GM19328 (cell line): ENCODE data around the gene CCDC172.
"Not testable (repeated sequence)": the region's sequence is repeated elsewhere in the genome, so short reads cannot be mapped to it uniquely, and the experiment has no call there.

Experiments
- ATAC-seq: cut with Tn5 transposase; IDR thresholded peaks from one replicate; pipeline ENCODE4 v1.9.1; 2021; ENCODE audit warnings: mild to moderate bottlenecking, moderate library complexity; ENCODE audit not compliant: unreplicated experiment

Gene CCDC172

DNA sequence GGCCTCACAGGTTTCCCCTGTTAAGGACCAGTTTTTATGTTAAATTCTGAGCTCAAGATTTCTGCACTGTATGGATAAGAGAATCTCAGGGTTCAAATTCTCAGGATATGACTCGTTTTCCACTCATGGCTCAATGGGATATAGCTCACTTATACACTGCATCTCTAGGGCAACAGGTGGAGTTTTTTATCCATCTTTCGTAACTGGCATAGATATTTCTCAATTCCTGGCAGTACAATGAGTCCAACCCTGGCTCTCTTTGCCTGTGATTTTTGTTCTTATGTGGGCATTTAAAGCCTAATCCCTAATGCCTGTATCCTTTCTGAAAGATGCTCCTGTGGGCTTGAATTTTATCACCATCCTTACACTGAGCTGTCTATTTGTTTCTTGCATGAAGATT lies 7.6 kb downstream of the CCDC172 start:
- no peak for ATAC-seq

DNA sequence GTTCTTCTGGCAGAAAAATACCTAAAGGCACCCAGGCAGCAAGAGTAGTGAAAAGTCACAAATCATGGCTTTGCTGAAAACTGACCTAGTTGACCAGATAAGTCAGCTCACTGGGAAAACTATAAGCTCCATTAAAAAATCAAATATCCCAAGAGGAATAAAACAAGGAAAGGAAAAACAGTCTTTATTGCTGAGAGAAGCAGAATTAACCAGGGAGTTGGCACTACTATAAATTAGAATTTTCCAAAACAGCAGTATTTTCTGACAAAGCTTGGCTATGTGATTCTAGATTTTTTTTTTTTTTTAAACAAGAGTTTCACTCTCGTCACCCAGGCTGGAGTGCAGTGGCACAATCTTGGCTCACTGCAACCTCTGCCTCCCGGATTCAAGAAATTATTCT lies 12.6 kb downstream of the CCDC172 start:
- no peak for ATAC-seq

DNA sequence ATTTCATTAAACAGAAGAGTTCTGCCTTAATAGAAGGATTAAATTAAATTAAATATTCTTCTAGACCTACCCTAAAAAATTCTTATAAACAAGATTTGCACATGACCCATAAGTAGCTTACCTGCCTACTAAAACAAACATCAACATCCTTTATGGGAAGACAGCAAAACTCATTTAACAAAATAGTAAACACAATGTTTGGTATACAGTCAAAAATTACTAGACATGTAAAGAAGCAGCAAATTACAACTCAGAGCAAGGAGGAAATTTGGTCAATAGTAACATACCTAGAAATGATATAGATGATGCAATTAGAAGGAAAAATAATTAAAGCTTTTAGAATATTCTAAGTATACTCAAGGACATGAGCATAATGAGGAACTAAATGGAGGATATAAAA lies 27.9 kb downstream of the CCDC172 start:
- ATAC-seq = no peak

GRCh38 chr10:116353817-116354216 lies 29.6 kb downstream of the CCDC172 start:
- ATAC-seq = no peak

- no peak for ATAC-seq
Observed at GRCh38 chr10:116355341-116355740, 31.1 kb downstream of the CCDC172 start.

- no peak for ATAC-seq
Observed at GRCh38 chr10:116356833-116357232, 32.6 kb downstream of the CCDC172 start.

DNA sequence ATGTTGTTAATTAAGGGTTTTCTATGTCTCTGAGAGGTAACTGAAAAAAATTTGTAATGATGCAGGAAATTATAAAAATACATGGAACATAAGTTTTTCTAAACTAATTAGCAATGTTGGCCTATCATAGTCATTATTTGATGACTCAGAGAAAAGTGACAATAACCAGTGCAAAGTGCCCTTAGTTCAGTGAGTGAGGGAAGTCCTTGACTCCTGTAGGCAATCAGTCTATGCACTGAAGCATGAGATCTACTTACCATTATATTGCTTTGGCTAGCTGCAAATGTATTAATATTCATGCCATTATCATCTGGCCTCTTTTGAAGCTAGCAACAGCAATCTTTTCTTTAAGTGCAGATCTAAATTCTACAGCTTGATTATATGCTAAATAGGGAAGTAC lies 40.6 kb downstream of the CCDC172 start:
- ATAC-seq = no peak

- no peak for ATAC-seq
Observed at GRCh38 chr10:116371737-116372136, 47.5 kb downstream of the CCDC172 start.

DNA sequence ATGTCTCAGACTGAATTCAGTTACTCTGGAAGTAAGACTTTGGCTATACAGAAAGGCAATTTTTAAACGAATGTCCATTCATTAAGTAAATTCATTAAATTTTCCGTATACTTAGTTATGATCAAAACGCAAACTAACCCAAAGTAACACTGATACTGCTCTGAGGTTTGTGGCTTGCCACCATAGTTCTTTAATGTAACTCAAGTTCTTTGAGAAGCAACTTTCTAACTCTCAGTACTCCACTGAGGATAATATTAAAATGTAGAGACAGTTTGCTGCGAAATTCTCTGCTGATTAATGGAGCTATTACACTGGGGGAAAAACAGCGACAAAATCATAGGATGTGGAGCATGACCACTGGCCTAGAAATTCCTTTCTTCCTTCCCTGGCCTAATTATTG lies 58.0 kb downstream of the CCDC172 start:
- no peak for ATAC-seq

DNA sequence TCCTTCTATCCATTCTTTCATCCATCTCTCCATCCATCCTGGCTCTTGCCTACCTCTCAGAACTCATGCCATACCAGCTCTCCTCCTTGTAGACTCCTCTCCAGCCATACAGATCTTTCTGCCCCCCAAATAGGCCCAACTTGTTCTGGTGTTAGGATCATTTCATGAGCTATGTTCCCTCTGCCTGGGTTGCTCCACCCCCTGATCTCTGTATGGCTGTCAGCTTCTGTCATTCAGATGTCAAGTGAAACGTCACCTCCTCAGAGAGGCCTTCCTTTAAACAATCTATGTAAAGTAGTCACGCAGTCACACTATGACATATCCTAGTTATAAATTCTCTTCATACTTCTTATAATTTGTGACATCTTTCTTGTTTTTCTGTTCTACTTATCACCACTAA lies 61.1 kb downstream of the CCDC172 start:
- no peak for ATAC-seq

DNA sequence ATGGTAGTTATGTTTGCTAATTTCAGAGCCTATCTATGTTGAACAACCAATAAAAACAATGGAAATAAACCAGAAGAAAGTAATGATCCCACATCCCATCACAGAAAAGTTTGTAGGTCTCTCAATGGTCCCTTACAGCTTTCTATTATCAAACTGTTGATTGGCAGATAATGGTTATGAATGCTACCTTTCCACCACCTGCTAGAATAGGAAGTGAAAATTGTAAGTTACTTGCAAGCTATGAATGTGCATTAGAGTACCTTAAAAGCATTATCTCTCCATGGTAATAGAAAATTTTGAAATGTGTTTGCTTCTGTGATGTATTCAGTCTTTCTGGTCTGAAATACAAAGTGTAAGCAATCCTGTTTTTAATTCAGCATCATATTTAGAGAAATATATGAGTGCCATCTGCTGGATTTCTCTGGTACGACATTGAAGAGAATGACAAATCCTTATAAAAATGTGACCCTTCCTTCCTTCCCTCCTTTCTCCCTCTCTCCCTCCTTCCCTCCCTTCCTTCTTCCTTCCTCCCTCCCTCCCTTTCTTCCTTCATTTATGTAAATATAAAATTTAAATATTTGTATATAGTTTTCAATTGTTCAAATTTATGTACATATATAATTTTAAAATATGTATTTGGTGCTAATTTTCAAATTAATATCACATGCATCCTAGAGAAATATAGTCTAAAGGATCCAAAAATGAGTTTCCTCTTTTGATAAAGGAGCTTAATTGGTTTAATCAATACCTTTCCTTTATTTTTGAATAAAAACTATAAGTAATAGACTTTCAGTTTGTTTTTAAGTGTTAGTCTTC lies 62.0 kb downstream of the CCDC172 start:
- no peak for ATAC-seq

- ATAC-seq = not testable (repeated sequence)
Observed at GRCh38 chr10:116393246-116393831, 69.1 kb downstream of the CCDC172 start.

DNA sequence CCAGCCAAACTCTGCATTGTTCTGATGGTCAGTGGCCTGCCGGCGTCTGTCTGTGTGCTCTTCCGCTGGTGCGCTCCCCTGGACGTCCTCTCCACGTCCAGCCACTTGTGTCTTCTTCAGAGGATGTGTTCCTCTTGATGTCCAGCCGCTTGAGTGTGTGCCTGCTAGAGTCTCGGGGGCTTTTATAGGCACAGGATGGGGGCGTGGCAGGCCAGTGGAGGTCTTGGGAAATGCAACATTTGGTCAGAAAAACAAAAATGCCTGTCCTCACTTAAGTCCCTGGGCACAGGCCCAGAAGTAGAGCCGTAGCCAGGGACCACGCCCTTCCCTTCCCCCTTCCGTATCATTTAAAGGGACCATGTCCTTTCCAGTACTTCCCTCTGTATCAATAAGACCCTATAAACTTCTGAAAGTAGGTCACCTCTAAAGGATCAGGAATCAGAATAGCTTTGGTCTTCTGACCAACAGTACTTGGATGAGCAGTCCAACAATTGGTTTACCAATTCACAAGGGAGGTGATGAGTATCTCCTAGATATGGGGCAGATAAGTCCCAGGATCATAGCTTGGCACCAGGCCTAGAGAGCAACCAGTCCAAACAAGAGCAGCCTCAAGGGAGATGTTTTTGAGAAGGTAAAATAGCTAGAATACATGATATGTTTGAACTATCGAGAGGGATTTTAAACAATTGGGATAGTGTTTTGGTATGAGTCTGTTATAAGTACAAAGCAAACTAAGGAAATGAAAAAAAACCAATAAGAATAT lies 71.2 kb downstream of the CCDC172 start:
- ATAC-seq = no peak

DNA sequence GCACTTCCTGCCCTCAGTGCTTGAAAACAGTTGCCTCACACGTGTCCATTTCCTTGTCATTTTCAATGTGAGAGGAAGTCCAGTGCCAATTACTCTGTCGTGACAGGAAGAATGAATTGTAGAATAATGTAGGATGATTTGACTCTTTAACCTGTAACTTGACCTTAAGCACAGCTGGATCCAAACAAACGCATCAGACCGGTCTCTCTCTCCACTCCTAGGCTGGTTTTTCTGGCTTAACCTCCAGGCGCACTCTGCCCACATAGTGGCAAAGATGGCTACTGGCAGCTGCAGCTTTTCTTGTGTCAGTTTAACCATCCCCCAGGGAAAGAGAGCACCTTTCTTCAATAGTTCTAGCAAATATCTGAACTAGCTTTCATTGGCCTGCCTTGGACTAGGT lies 74.0 kb downstream of the CCDC172 start:
- ATAC-seq = no peak

GRCh38 chr10:116402858-116403257 lies 78.6 kb downstream of the CCDC172 start:
- ATAC-seq = no peak

DNA sequence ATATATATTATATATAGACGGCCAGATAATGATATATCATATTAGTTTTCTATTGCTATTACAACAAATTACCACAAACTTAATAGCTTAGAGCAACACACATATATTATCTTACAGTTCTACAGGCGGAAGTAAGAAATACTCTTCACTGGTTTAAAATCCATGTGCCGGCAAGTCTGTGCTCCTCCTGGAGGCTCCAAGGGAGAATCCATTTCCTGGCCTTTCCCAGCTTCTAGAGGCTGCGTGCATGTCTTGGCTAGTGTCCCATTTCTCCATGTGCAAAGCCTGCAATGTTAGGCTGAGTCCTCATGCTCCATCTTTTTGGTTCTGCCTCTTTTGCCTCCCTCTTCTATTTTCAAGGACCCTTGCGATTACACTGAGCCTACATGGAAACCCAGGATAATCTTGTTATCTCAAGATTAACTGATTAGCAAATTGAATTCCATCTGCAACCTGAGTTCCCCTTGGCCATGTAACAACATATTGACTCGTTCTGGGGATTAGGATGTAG lies 79.5 kb downstream of the CCDC172 start:
- ATAC-seq = no peak

- ATAC-seq = no peak
Observed at GRCh38 chr10:116408719-116409118, 84.5 kb downstream of the CCDC172 start.

- ATAC-seq = no peak
Observed at GRCh38 chr10:116410351-116410750, 86.1 kb downstream of the CCDC172 start.

- ATAC-seq = no peak
Observed at GRCh38 chr10:116417821-116418220, 93.6 kb downstream of the CCDC172 start.

- no peak for ATAC-seq
Observed at GRCh38 chr10:116418389-116418788, 94.1 kb downstream of the CCDC172 start.

DNA sequence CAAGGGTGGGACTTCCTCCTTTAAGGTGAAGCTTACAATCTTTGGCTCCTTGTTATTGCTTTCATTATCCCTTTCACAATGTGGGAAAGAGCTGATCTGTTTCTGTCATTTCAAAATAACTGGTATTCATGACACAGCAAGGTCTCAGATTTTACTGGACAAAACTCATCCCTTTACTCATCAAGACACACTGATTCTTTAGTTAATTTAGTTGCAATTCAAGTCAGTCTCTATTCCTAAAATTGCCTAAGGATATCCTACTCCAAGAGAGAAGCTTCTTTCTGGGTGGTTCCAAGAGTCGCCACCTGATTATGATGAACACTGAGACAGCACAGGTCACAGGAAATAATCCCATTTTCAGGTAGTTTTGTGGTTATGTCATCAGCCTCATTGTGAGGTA lies 97.6 kb downstream of the CCDC172 start:
- no peak for ATAC-seq

DNA sequence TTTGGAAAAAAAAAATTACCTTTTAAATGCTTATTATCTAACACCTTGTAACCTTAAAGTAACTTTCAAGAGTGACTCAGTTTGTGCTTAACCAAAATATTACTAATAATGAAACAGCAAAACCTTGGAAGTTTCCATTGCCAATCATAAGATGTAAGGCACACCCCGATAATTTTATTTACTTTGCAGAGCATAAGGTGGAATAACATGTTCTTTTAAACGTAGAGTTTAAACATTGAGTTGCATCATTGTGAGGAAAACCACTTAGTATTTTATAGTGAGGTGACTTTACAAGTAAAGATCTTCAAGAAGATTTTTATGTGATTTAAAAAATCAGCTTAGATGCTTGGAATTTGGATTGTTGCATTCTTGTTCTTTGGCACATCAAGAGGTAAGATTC lies 103.4 kb downstream of the CCDC172 start, which contains the start of gene PNLIPRP3:
PNLIPRP3 (plus strand) TSS at position 177 of the 400 bp plus-strand sequence; CDS start at position 343, 166 bp downstream.
- no peak for ATAC-seq
